GM18502 (cell line): ENCODE measurements around the gene THBS2.
"Not testable (repeated sequence)": the region's sequence is repeated elsewhere in the genome, so short reads cannot be mapped to it uniquely, and the experiment has no call there.

Experiments used
- ATAC-seq: cut with Tn5 transposase; IDR thresholded peaks from one replicate; pipeline ENCODE4 v1.9.1; 2021; ENCODE audit warnings: mild to moderate bottlenecking; ENCODE audit not compliant: unreplicated experiment, poor library complexity

The THBS2 gene

GRCh38 chr6:169214789-169215188 lies 38.9 kb downstream of the THBS2 start:
- not testable (repeated sequence) for ATAC-seq

- ATAC-seq, result no peak
These were observed 39.7 kb downstream of the THBS2 start for GRCh38 chr6:169213814-169214520.

GRCh38 chr6:169212897-169213813 lies 40.5 kb downstream of the THBS2 start:
- peak; percentile 99 for ATAC-seq

- no peak for ATAC-seq
These were observed 41.2 kb downstream of the THBS2 start for GRCh38 chr6:169212436-169212835.

- no peak for ATAC-seq
These were observed 41.8 kb downstream of the THBS2 start for GRCh38 chr6:169211881-169212280.

- no peak for ATAC-seq
These were observed 43.0 kb downstream of the THBS2 start for GRCh38 chr6:169210611-169211010.

GRCh38 chr6:169208011-169208410 lies 45.6 kb downstream of the THBS2 start:
- no peak for ATAC-seq

- no peak for ATAC-seq
These were observed 46.2 kb downstream of the THBS2 start for GRCh38 chr6:169207482-169207881.

GRCh38 chr6:169205176-169206160 lies 48.2 kb downstream of the THBS2 start:
- ATAC-seq, result no peak

- ATAC-seq, result no peak
These were observed 49.5 kb downstream of the THBS2 start for GRCh38 chr6:169204167-169204566.

- no peak for ATAC-seq
These were observed 51.7 kb downstream of the THBS2 start for GRCh38 chr6:169201985-169202384.

GRCh38 chr6:169200893-169201514 lies 52.6 kb downstream of the THBS2 start:
- ATAC-seq, result no peak

- no peak for ATAC-seq
These were observed 53.9 kb downstream of the THBS2 start for GRCh38 chr6:169199625-169200335.

GRCh38 chr6:169198885-169199284 lies 54.8 kb downstream of the THBS2 start:
- ATAC-seq, result no peak

GRCh38 chr6:169197929-169198328 lies 55.7 kb downstream of the THBS2 start:
- not testable (repeated sequence) for ATAC-seq

GRCh38 chr6:169196279-169196678 lies 57.4 kb downstream of the THBS2 start:
- ATAC-seq, result not testable (repeated sequence)

- no peak for ATAC-seq
These were observed 58.9 kb downstream of the THBS2 start for GRCh38 chr6:169194737-169195136.

- ATAC-seq, result no peak
These were observed 62.7 kb downstream of the THBS2 start for GRCh38 chr6:169190970-169191369.

- ATAC-seq, result no peak
These were observed 63.5 kb downstream of the THBS2 start for GRCh38 chr6:169190144-169190584.
